Superior temporal gyrus (tissue), 1 donor: Measurements from ENCODE around the gene PRDM8.
A peak's percentile ranks its signal among the peaks of the same experiment; 100 is the strongest.

Experiments
- DNase-seq: peaks from one replicate; pipeline ENCODE4 v3.0.0-alpha.2; 2016; ENCODE audit errors: extremely low spot score

The PRDM8 gene

DNA sequence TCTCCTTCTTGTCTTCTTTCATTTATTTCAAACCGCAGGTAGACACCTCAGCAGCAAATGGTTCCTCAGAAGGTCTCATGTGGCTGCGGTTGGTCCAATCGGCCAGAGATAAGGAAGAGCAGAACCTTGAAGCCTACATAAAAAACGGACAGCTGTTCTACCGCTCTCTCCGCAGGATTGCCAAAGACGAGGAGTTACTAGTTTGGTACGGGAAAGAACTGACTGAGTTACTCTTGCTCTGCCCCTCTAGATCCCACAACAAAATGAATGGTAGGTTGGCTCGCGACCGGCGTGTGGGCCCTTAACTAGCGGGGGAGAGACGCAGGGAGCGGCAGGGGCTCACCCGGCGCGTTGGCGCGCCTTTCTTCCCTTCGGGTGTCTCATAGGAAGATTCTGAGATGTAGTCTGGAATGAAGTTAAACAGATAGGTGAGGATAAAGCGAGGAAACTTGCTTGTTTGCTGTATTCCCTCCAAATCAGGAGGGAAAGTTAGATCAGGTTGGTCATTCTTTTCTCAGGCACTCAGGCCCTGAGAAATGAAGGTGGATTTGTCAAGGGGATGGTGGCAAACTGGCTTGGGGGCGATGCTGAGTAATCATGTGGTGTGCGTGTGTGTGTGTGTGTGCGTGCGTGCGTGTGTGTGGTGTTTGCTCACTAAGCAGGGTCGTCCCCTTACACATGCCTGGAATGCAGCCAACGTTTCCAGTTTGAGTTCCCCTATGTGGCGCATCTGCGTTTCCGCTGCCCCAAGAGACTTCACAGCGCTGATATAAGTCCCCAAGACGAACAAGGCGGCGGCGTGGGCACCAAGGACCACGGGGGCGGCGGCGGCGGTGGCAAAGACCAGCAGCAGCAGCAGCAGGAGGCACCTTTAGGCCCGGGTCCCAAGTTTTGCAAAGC is 4.2 kb downstream of the PRDM8 start:
- peak; percentile 30 for DNase-seq

GRCh38 chr4:80202190-80202711 is 4.9 kb downstream of the PRDM8 start:
- DNase-seq, result peak; percentile 29

DNA sequence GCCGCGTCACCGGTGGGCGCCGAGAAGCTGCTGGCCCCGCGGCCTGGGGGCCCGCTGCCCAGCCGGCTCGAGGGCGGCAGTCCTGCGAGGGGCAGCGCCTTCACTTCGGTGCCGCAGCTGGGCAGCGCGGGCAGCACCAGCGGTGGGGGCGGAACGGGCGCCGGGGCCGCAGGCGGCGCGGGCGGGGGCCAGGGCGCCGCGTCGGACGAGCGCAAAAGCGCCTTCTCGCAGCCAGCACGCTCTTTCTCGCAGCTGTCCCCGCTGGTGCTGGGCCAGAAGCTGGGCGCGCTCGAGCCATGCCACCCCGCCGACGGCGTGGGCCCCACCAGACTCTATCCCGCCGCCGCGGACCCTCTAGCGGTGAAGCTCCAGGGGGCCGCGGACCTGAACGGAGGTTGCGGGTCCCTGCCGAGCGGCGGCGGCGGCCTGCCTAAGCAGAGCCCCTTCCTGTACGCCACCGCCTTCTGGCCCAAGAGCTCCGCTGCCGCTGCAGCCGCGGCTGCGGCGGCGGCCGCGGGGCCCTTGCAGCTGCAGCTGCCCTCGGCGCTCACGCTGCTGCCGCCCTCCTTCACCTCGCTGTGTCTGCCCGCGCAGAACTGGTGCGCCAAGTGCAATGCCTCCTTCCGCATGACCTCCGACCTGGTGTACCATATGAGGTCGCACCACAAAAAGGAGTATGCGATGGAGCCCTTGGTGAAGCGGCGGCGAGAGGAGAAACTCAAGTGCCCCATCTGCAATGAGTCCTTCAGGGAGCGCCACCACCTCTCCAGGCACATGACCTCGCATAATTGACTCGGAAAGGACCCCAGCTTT is 5.6 kb downstream of the PRDM8 start:
- no peak for DNase-seq

- DNase-seq, result peak; percentile 17
Measured at GRCh38 chr4:80204433-80205011, 7.2 kb downstream of the PRDM8 start.

GRCh38 chr4:80206111-80206510 is 8.8 kb downstream of the PRDM8 start:
- no peak for DNase-seq

- DNase-seq, result no peak
Measured at GRCh38 chr4:80206521-80207171, 9.3 kb downstream of the PRDM8 start.

- DNase-seq, result no peak
Measured at GRCh38 chr4:80207172-80207583, 9.9 kb downstream of the PRDM8 start.

- no peak for DNase-seq
Measured at GRCh38 chr4:80207664-80208063, 10.4 kb downstream of the PRDM8 start.

DNA sequence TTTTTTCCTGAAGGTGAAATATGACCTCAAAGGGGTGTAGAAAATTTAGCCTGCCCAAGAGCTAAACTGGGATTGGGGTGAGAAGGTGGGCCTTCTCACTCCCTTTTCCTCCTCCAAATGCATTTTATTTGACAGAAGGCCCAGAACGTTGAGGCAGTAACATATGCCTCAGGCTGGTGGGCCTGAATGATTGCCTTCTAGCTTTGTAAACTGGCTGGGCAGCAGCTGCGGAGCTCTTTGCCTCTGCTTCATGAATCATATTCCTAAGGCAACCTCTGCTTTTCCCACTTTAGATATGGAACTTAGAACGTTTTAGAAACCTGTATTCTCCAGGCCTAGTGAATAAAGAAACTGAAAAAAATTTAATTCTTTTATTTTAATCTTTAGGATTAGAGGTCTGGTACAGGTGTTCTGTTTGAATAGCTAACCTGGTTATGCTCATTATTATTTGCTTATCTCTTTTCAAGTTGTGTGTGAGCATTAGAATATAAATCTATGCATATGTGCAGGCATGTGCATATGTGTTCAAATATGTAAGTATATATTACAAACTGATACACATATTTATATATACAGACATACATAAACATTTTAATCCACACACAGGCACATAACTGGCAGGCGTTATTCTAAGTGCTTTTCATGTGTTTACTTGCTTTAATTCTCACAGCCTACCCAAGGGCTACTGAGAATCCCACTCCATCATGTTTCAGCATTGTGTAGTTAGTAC is 11.5 kb downstream of the PRDM8 start:
- DNase-seq, result no peak

- DNase-seq, result no peak
Measured at GRCh38 chr4:80209340-80209701, 12.0 kb downstream of the PRDM8 start.

GRCh38 chr4:80210549-80210948 is 13.2 kb downstream of the PRDM8 start:
- DNase-seq, result no peak

DNA sequence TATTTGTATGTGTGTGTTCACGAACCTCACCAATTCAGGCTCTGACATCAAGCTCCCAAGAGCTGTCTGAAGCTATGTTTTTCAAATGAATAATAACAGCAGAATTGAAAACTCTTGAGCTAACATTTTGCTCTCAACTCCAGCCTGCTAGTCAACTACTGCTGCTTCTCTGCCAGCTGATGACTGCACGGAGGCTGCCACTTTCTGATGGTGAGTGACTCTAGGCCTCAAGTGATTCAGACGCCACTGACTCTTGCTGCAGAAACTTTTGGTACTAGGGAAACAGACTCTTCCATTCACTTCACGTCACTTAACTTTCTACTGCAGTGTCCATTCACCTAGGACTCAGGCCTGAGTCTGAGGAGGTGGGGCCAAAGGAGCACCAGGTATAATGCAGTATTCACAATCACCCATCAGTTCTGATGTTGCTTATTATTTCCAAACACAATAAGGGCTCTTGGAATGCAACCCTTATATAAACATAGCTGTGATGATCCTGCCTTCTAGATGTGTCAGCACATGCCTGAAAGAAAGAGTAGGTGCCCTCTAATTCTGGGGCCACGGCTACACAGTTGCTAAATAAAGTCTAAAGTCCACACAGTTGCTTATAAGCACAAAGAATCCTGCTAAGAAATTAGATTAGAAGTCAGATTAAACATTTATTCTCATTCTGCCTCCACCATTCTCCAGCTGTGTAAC is 16.0 kb downstream of the PRDM8 start:
- no peak for DNase-seq

- DNase-seq, result peak; percentile 77
Measured at GRCh38 chr4:80215449-80216052, 18.2 kb downstream of the PRDM8 start.

GRCh38 chr4:80216100-80216761 is 18.9 kb downstream of the PRDM8 start:
- DNase-seq, result no peak

- no peak for DNase-seq
Measured at GRCh38 chr4:80219301-80220025, 22.2 kb downstream of the PRDM8 start.

- DNase-seq, result no peak
Measured at GRCh38 chr4:80220711-80221110, 23.4 kb downstream of the PRDM8 start.

- DNase-seq, result no peak
Measured at GRCh38 chr4:80221161-80221560, 23.9 kb downstream of the PRDM8 start.

DNA sequence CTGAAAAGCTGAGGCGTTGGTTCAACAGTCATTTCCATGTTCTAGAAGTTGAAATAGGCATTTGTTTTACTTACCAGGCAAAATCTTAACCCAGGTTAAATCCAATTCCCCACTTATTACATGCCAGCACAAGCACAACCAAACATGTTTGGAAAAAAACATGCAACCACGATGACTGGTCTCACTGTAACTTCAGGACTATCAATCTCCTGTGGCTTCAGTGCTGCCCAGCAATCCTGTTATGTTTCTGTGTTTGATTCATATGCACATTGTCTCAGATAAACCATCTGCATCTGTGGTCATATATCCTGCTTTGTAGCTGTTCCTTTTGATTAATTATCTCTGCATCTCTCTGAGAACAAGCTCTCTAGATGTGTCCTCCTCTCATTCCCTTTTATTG is 28.3 kb downstream of the PRDM8 start:
- DNase-seq, result no peak

DNA sequence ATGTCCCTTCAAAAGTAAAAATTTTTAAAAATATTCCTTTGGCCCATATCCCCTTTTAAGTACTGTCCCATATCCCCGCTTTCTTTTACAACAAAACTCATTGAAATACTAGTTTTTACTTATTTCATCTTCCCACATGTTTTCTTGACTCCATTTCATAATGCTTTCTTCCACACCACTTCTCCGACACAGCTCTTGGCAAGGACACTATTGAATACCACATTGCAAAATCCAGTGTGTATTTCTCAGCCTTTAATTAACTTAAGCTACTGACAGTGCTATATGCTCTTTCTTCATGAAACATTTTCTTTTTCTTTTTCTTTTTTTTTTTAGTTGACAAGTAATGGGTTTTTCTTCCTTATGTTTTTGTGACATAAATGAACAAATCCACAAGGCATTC is 28.8 kb downstream of the PRDM8 start:
- DNase-seq, result no peak
